H1 (cell line): ENCODE results near the gene VRK2. TPM values are rescaled to one million over a fixed set of nuclear protein-coding genes. Genes with fewer than 3 reads are reported as not detected.

Source experiments
- NRF1 ChIP-seq: IDR thresholded peaks from 2 replicates; pipeline ENCODE4 v1.6.1; 2011; ENCODE audit warnings: mild to moderate bottlenecking, low read depth, low read length, improper control_type of control experiment
- SAP30 ChIP-seq: fragments of 300-600 bp; sonication (generic); IDR thresholded peaks from 2 replicates; pipeline ENCODE4 v1.7.1; 2012; ENCODE audit warnings: low read length, moderate library complexity, mild to moderate bottlenecking, inconsistent platforms; ENCODE audit not compliant: insufficient read depth, insufficient replicate concordance
- YY1 ChIP-seq: IDR thresholded peaks from 2 replicates; pipeline ENCODE4 v1.6.1; 2011; ENCODE audit warnings: low read depth, mild to moderate bottlenecking, low read length
- polyA plus RNA-seq, 7 experiments: library from polyadenylated mRNA; depleted of rRNA in 3 of 7; stranded (reverse) in 5 of 7; unstranded in 2 of 7; fragments of >200 nt in 5 of 7; fragments of 200-250 nt in 2 of 7; gene quantifications; 1 replicate in 5 of 7; 2 replicates in 1 of 7; 4 replicates in 1 of 7; pipeline versions ENCODE4 v1.2.1 to v1.2.3, GENCODE V29; 2011 to 2013; ENCODE audit warnings: missing spikeins in 2 of 7, mixed read lengths in 2 of 7
- total RNA-seq: library from RNA; stranded (reverse); fragmentation: NEBNext Ultra II Directional; extraction: Animal tissue kit (Norgen Biotek cat#: 25700); gene quantifications from 2 replicates; pipeline ENCODE4 v1.2.1, GENCODE V29; 2021
- TF ChIP-seq, protein P1 (sequence below): fragments of 300-600 bp; sonication (generic); IDR thresholded peaks from 2 replicates; pipeline ENCODE4 v1.7.1; 2012; ENCODE audit warnings: low read length, moderate library complexity, mild to moderate bottlenecking, inconsistent platforms; ENCODE audit not compliant: insufficient replicate concordance

Gene VRK2
- total and polyA plus RNA-seq, 2 of the 8 experiments (the other 6 are each of a cell fraction or from before 2014, with no cell fraction given): 7.6 to 27.8 TPM

DNA sequence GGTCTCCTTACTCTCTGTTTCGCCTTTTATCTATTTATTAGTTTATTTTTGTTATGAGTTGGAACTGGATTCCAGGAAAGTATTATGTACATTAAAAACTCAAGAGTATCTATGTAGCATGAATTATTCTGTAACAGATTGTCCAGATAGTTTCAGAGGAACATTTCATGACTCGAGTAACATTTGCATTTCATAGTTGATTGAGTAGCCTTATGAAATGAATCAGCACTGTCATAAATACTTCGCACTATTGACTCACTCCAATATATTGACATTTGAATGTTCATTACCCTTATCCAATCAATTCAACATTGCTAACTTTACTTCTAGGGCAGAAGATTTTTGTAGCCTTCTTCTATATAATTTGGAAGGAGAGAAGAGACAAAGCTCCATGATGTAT lies 11.3 kb upstream of the VRK2 start (continued):
- TF ChIP-seq, protein P1, sequence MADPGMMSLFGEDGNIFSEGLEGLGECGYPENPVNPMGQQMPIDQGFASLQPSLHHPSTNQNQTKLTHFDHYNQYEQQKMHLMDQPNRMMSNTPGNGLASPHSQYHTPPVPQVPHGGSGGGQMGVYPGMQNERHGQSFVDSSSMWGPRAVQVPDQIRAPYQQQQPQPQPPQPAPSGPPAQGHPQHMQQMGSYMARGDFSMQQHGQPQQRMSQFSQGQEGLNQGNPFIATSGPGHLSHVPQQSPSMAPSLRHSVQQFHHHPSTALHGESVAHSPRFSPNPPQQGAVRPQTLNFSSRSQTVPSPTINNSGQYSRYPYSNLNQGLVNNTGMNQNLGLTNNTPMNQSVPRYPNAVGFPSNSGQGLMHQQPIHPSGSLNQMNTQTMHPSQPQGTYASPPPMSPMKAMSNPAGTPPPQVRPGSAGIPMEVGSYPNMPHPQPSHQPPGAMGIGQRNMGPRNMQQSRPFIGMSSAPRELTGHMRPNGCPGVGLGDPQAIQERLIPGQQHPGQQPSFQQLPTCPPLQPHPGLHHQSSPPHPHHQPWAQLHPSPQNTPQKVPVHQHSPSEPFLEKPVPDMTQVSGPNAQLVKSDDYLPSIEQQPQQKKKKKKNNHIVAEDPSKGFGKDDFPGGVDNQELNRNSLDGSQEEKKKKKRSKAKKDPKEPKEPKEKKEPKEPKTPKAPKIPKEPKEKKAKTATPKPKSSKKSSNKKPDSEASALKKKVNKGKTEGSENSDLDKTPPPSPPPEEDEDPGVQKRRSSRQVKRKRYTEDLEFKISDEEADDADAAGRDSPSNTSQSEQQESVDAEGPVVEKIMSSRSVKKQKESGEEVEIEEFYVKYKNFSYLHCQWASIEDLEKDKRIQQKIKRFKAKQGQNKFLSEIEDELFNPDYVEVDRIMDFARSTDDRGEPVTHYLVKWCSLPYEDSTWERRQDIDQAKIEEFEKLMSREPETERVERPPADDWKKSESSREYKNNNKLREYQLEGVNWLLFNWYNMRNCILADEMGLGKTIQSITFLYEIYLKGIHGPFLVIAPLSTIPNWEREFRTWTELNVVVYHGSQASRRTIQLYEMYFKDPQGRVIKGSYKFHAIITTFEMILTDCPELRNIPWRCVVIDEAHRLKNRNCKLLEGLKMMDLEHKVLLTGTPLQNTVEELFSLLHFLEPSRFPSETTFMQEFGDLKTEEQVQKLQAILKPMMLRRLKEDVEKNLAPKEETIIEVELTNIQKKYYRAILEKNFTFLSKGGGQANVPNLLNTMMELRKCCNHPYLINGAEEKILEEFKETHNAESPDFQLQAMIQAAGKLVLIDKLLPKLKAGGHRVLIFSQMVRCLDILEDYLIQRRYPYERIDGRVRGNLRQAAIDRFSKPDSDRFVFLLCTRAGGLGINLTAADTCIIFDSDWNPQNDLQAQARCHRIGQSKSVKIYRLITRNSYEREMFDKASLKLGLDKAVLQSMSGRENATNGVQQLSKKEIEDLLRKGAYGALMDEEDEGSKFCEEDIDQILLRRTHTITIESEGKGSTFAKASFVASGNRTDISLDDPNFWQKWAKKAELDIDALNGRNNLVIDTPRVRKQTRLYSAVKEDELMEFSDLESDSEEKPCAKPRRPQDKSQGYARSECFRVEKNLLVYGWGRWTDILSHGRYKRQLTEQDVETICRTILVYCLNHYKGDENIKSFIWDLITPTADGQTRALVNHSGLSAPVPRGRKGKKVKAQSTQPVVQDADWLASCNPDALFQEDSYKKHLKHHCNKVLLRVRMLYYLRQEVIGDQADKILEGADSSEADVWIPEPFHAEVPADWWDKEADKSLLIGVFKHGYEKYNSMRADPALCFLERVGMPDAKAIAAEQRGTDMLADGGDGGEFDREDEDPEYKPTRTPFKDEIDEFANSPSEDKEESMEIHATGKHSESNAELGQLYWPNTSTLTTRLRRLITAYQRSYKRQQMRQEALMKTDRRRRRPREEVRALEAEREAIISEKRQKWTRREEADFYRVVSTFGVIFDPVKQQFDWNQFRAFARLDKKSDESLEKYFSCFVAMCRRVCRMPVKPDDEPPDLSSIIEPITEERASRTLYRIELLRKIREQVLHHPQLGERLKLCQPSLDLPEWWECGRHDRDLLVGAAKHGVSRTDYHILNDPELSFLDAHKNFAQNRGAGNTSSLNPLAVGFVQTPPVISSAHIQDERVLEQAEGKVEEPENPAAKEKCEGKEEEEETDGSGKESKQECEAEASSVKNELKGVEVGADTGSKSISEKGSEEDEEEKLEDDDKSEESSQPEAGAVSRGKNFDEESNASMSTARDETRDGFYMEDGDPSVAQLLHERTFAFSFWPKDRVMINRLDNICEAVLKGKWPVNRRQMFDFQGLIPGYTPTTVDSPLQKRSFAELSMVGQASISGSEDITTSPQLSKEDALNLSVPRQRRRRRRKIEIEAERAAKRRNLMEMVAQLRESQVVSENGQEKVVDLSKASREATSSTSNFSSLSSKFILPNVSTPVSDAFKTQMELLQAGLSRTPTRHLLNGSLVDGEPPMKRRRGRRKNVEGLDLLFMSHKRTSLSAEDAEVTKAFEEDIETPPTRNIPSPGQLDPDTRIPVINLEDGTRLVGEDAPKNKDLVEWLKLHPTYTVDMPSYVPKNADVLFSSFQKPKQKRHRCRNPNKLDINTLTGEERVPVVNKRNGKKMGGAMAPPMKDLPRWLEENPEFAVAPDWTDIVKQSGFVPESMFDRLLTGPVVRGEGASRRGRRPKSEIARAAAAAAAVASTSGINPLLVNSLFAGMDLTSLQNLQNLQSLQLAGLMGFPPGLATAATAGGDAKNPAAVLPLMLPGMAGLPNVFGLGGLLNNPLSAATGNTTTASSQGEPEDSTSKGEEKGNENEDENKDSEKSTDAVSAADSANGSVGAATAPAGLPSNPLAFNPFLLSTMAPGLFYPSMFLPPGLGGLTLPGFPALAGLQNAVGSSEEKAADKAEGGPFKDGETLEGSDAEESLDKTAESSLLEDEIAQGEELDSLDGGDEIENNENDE: no peak
- TF ChIP-seq SAP30 (no peak), NRF1 (no peak), YY1 (no peak)
